K562 (cell line): Measurements from ENCODE around the gene APPBP2. TPM values are rescaled to one million over a fixed set of nuclear protein-coding genes. Genes with fewer than 3 reads are reported as not detected.

Source experiments
- ATAC-seq: fragments of 200-7000 bp; cut with Tn5 transposase; 3 replicates; pipeline ENCODE4 v1.9.1; 2020; ENCODE audit warnings: moderate library complexity
- BruUV-seq: library from RNA; stranded (reverse); fragments of 400-500 nt; replicated peaks from 2 replicates; lab custom pipeline; 2021; lab: Mats Ljungman, UMichigan
- CTCF ChIA-PET: fragments of 300-600 bp; formaldehyde crosslinking; extraction: SDS; loops from one replicate; lab custom pipeline; 2021; ENCODE audit warnings: low intra/inter-chr PET ratio; lab: Yijun Ruan, JAX
- POLR2A ChIA-PET: fragments of 300-600, 350-650 bp; sonication (Branson Sonifier 250); formaldehyde crosslinking; extraction: SDS; loops from one replicate; lab custom pipeline; 2021; ENCODE audit warnings: antibody characterized with exemption, inconsistent platforms; lab: Yijun Ruan, JAX
- DNase-seq, 4 experiments: peaks; one replicate each; pipeline versions ENCODE4 v3.0.0 to v3.0.0-alpha.2; 2011 to 2018; ENCODE audit warnings: low spot score in 3 of 4, mixed read lengths in 3 of 4; ENCODE audit errors: extremely low read depth in 1 of 4
- FAIRE-seq: peaks from 2 replicates; lab custom pipeline; 2011; peaks lifted over from hg19 to GRCh38; lab: Jason Lieb, UNC
- H2AFZ ChIP-seq: 2 replicates; pipeline ENCODE4 v1.6.0; 2011; ENCODE audit warnings: low read depth, low read length, control low read depth, inconsistent platforms
- H3K27ac ChIP-seq: fragments of 200-600 bp; 3 replicates; pipeline ENCODE4 v1.8.0; 2011; ENCODE audit warnings: low read depth, mild to moderate bottlenecking, control low read depth, inconsistent platforms, low read length, moderate library complexity, mixed read lengths; ENCODE audit errors: extremely low read depth
- H3K27me3 ChIP-seq, 2 experiments: fragments of 300-600 bp in 1 of 2; 2 replicates in 1 of 2; 3 replicates in 1 of 2; pipeline versions ENCODE4 v1.6.0 to v1.8.0; 2011; ENCODE audit warnings: inconsistent platforms in 2 of 2, low read length in 2 of 2, mild to moderate bottlenecking in 1 of 2, mixed read lengths in 1 of 2, moderate library complexity in 1 of 2; ENCODE audit not compliant: control insufficient read depth in 2 of 2, insufficient read depth in 2 of 2
- H3K36me3 ChIP-seq: fragments of 300-600 bp; 3 replicates; pipeline ENCODE4 v1.8.0; 2011; ENCODE audit warnings: mild to moderate bottlenecking, low read length, inconsistent platforms; ENCODE audit not compliant: control insufficient read depth, insufficient read depth
- H3K4me1 ChIP-seq, 2 experiments: fragments of 200-600 bp in 1 of 2; replicated peaks in 1 of 2; 2 replicates in 1 of 2; 3 replicates in 1 of 2; pipeline versions ENCODE4 v1.5.1 to v1.8.0; 2011; ENCODE audit warnings: inconsistent platforms in 2 of 2, low read length in 2 of 2, mild to moderate bottlenecking in 1 of 2, mixed read lengths in 1 of 2, moderate library complexity in 1 of 2; ENCODE audit not compliant: control insufficient read depth in 2 of 2, insufficient read depth in 2 of 2
- H3K4me2 ChIP-seq: 2 replicates; pipeline ENCODE4 v1.6.1; 2011; ENCODE audit warnings: low read length, control low read depth, inconsistent platforms, mixed read lengths; ENCODE audit not compliant: insufficient read depth
- H3K4me3 ChIP-seq: fragments of 200-600 bp; sonication (generic), shearing (Covaris generic); 2 replicates; pipeline ENCODE4 v1.5.1; 2016; ENCODE audit warnings: control low read depth, inconsistent platforms
- H3K79me2 ChIP-seq: fragments of 200-600 bp; 3 replicates; pipeline ENCODE4 v1.8.0; 2011; ENCODE audit warnings: low read length, inconsistent platforms; ENCODE audit not compliant: control insufficient read depth, insufficient read depth
- H3K9ac ChIP-seq, 2 experiments: 2 replicates each; pipeline versions ENCODE4 v1.6.0 to v1.6.1; 2011; ENCODE audit warnings: low read depth in 2 of 2, low read length in 2 of 2, control low read depth in 1 of 2, inconsistent platforms in 1 of 2, mild to moderate bottlenecking in 1 of 2, mixed read lengths in 1 of 2; ENCODE audit not compliant: insufficient read depth in 1 of 2
- H3K9me1 ChIP-seq: one replicate; pipeline ENCODE4 v1.6.0; 2011; ENCODE audit warnings: inconsistent platforms, mild to moderate bottlenecking, low read length, moderate library complexity; ENCODE audit not compliant: control insufficient read depth, insufficient read depth
- H3K9me3 ChIP-seq: replicated peaks from 2 replicates; pipeline ENCODE4 v1.5.1; 2011; ENCODE audit warnings: low read depth, low read length, inconsistent platforms; ENCODE audit not compliant: control insufficient read depth, insufficient read depth
- H4K20me1 ChIP-seq: replicated peaks from 2 replicates; pipeline ENCODE4 v1.6.1; 2011; ENCODE audit warnings: low read length, inconsistent platforms, mixed read lengths; ENCODE audit not compliant: control insufficient read depth, insufficient read depth
- DDX20 ChIP-seq: fragments of 450-650 bp; IDR thresholded peaks from 2 replicates; pipeline ENCODE4 v1.6.1; 2016; ENCODE audit warnings: missing genetic modification characterization, low read depth, mild to moderate bottlenecking, missing compliant biosample characterization, moderate library complexity
- HDGF ChIP-seq: fragments of 450-650 bp; IDR thresholded peaks from 2 replicates; pipeline ENCODE4 v1.6.1; 2016
- IRF2 ChIP-seq: sonication (generic); formaldehyde crosslinking; IDR thresholded peaks from 2 replicates; pipeline ENCODE4 v1.8.1; 2022; ENCODE audit warnings: mild to moderate bottlenecking, missing genetic modification reagents
- SMARCB1 ChIP-seq: IDR thresholded peaks from 2 replicates; pipeline ENCODE4 v1.6.1; 2011; ENCODE audit warnings: improper control_type of control experiment, low read depth; ENCODE audit not compliant: insufficient read length
- SRF ChIP-seq, 2 experiments: fragments of 250-450, 450-650 bp in 1 of 2; sonication (Bioruptor Pico) in 1 of 2; sonication (generic) in 1 of 2; formaldehyde crosslinking; IDR thresholded peaks; 2 replicates each; pipeline versions ENCODE4 v1.5.0 to v1.5.1; 2020 to 2022; ENCODE audit warnings: mild to moderate bottlenecking in 1 of 2, missing genetic modification reagents in 1 of 2
- TAF9B ChIP-seq: fragments of 450-650 bp; IDR thresholded peaks from 2 replicates; pipeline ENCODE4 v1.6.1; 2018; ENCODE audit warnings: mild to moderate bottlenecking; ENCODE audit not compliant: partially characterized antibody
- WHSC1 ChIP-seq: IDR thresholded peaks from one replicate; pipeline ENCODE4 v1.6.1; 2012; ENCODE audit warnings: low read length, control low read depth, inconsistent platforms
- ZNF77 ChIP-seq: fragments of 250-450 bp; sonication (Bioruptor Pico); IDR thresholded peaks from 2 replicates; pipeline ENCODE4 v1.5.0; 2020
- WGBS: fragments of 100-300 bp; shearing (Covaris generic); methylation state at CpG from one replicate; pipeline ENCODE4 v1.1.6; 2016; ENCODE audit warnings: low coverage, mixed read lengths; ENCODE audit not compliant: insufficient coverage; ENCODE audit errors: missing lambda C conversion rate; 5-methylcytosine and 5-hydroxymethylcytosine counted together
- in situ Hi-C: fragments of 300-500 bp; cut with MboI; formaldehyde crosslinking; loops from 4 replicates; pipeline ENCODE4 v1.15.0; 2018; ENCODE audit warnings: inconsistent platforms, mixed read lengths
- intact Hi-C: fragments of 100-400 bp; cut with micrococcal nuclease; formaldehyde crosslinking; loops from 2 replicates; pipeline ENCODE4 v1.14.2; 2022
- polyA plus RNA-seq, 8 experiments: library from polyadenylated mRNA; depleted of rRNA in 4 of 8; stranded (reverse) in 5 of 8; unstranded in 3 of 8; fragments of >200 nt; fragmentation: Nextera tagmentation in 2 of 8; fragmentation: Illumina TruSeq in 1 of 8; extraction: Ambion mirVana in 2 of 8; extraction: Trizol in 1 of 8; gene quantifications; 2 replicates each; pipeline versions ENCODE4 v1.2.1 to v1.2.3, GENCODE V29; 2011 to 2014; ENCODE audit warnings: inconsistent platforms in 1 of 8, missing spikeins in 1 of 8
- total RNA-seq, 7 experiments: library from RNA; depleted of rRNA in 6 of 7; stranded (reverse); fragments of >200 nt in 6 of 7; fragmentation: Illumina TruSeq in 2 of 7; extraction: Trizol in 2 of 7; gene quantifications; 2 replicates each; pipeline versions ENCODE4 v1.2.1 to v1.2.3, GENCODE V29; 2011 to 2021; ENCODE audit warnings: low replicate concordance in 1 of 7
- TF ChIP-seq, protein P1 (sequence below): sonication (generic); formaldehyde crosslinking; IDR thresholded peaks from 2 replicates; pipeline ENCODE4 v1.8.1; 2023; ENCODE audit warnings: mild to moderate bottlenecking, missing genetic modification reagents, moderate library complexity
- TF ChIP-seq, protein P2 (sequence below): fragments of 200-600 bp; sonication (generic); IDR thresholded peaks from one replicate; pipeline ENCODE4 v1.6.1; 2012; ENCODE audit warnings: mild to moderate bottlenecking, low read depth, low read length, inconsistent platforms

The APPBP2 gene
- total and polyA plus RNA-seq, 9 of the 15 experiments (the other 6 are each of a cell fraction or from before 2014, with no cell fraction given): 2.7 to 16.8 (median 6.9) TPM

DNA sequence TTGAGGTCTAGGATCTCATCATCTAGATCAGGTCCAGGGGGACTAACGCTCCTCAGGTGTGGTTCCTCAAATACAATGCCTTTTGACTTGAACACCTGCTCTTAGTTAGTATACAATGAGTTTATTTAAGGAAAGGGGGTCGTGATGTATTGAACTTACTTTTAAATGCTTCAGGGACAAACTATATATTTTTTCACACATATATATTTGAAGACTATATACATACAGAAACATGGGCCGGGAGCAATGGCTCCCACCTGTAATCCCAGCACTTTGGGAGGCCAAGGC is 122.6 kb downstream of the APPBP2 start:
- 52% methylated on average over 3 of the region's 3 CpGs for WGBS
- no peak for TF ChIP-seq ZNF77 (CRISPR knock-in tag)
- TF ChIP-seq DDX20 (tag): no peak
- no peak for TF ChIP-seq WHSC1
- no peak for TF ChIP-seq SRF (CRISPR knock-in tag; IDR thresholded peaks at IDR 0.05)
- no peak for TF ChIP-seq HDGF
- no peak for TF ChIP-seq TAF9B
- no peak for TF ChIP-seq IRF2 (CRISPR knock-in tag)
- TF ChIP-seq, protein P1, sequence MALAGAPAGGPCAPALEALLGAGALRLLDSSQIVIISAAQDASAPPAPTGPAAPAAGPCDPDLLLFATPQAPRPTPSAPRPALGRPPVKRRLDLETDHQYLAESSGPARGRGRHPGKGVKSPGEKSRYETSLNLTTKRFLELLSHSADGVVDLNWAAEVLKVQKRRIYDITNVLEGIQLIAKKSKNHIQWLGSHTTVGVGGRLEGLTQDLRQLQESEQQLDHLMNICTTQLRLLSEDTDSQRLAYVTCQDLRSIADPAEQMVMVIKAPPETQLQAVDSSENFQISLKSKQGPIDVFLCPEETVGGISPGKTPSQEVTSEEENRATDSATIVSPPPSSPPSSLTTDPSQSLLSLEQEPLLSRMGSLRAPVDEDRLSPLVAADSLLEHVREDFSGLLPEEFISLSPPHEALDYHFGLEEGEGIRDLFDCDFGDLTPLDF: no peak
- TF ChIP-seq, protein P2, sequence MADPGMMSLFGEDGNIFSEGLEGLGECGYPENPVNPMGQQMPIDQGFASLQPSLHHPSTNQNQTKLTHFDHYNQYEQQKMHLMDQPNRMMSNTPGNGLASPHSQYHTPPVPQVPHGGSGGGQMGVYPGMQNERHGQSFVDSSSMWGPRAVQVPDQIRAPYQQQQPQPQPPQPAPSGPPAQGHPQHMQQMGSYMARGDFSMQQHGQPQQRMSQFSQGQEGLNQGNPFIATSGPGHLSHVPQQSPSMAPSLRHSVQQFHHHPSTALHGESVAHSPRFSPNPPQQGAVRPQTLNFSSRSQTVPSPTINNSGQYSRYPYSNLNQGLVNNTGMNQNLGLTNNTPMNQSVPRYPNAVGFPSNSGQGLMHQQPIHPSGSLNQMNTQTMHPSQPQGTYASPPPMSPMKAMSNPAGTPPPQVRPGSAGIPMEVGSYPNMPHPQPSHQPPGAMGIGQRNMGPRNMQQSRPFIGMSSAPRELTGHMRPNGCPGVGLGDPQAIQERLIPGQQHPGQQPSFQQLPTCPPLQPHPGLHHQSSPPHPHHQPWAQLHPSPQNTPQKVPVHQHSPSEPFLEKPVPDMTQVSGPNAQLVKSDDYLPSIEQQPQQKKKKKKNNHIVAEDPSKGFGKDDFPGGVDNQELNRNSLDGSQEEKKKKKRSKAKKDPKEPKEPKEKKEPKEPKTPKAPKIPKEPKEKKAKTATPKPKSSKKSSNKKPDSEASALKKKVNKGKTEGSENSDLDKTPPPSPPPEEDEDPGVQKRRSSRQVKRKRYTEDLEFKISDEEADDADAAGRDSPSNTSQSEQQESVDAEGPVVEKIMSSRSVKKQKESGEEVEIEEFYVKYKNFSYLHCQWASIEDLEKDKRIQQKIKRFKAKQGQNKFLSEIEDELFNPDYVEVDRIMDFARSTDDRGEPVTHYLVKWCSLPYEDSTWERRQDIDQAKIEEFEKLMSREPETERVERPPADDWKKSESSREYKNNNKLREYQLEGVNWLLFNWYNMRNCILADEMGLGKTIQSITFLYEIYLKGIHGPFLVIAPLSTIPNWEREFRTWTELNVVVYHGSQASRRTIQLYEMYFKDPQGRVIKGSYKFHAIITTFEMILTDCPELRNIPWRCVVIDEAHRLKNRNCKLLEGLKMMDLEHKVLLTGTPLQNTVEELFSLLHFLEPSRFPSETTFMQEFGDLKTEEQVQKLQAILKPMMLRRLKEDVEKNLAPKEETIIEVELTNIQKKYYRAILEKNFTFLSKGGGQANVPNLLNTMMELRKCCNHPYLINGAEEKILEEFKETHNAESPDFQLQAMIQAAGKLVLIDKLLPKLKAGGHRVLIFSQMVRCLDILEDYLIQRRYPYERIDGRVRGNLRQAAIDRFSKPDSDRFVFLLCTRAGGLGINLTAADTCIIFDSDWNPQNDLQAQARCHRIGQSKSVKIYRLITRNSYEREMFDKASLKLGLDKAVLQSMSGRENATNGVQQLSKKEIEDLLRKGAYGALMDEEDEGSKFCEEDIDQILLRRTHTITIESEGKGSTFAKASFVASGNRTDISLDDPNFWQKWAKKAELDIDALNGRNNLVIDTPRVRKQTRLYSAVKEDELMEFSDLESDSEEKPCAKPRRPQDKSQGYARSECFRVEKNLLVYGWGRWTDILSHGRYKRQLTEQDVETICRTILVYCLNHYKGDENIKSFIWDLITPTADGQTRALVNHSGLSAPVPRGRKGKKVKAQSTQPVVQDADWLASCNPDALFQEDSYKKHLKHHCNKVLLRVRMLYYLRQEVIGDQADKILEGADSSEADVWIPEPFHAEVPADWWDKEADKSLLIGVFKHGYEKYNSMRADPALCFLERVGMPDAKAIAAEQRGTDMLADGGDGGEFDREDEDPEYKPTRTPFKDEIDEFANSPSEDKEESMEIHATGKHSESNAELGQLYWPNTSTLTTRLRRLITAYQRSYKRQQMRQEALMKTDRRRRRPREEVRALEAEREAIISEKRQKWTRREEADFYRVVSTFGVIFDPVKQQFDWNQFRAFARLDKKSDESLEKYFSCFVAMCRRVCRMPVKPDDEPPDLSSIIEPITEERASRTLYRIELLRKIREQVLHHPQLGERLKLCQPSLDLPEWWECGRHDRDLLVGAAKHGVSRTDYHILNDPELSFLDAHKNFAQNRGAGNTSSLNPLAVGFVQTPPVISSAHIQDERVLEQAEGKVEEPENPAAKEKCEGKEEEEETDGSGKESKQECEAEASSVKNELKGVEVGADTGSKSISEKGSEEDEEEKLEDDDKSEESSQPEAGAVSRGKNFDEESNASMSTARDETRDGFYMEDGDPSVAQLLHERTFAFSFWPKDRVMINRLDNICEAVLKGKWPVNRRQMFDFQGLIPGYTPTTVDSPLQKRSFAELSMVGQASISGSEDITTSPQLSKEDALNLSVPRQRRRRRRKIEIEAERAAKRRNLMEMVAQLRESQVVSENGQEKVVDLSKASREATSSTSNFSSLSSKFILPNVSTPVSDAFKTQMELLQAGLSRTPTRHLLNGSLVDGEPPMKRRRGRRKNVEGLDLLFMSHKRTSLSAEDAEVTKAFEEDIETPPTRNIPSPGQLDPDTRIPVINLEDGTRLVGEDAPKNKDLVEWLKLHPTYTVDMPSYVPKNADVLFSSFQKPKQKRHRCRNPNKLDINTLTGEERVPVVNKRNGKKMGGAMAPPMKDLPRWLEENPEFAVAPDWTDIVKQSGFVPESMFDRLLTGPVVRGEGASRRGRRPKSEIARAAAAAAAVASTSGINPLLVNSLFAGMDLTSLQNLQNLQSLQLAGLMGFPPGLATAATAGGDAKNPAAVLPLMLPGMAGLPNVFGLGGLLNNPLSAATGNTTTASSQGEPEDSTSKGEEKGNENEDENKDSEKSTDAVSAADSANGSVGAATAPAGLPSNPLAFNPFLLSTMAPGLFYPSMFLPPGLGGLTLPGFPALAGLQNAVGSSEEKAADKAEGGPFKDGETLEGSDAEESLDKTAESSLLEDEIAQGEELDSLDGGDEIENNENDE: no peak
- TF ChIP-seq SMARCB1: no peak
- in situ Hi-C loops (no loop called here), intact Hi-C loops (no loop called here)
- no peaks in the 10 kb centered on the region for H3K9me1 ChIP-seq
- no TSS peak for BruUV-seq
- peaks cover 3 to 6% of the 10 kb centered on the region in 2 experiments; a peak in 1 of 5 replicates for H3K4me1 ChIP-seq
- no peaks in the 10 kb centered on the region for H3K27me3 ChIP-seq
- POLR2A ChIA-PET: interaction anchor here (1.1 kb wide), 1 partner anchor 11 kb away, joined by 6 read pairs; the partner anchor contains the start of gene USP32
- FAIRE-seq: no peak
- no peak overlapping the region for H3K9ac ChIP-seq
- DNase-seq: no peak
- H3K79me2 ChIP-seq: no peaks in the 10 kb centered on the region
- H3K27ac ChIP-seq: no peak overlapping the region
- no peaks in the 10 kb centered on the region for H4K20me1 ChIP-seq
- H2AFZ ChIP-seq: no peak overlapping the region
- CTCF ChIA-PET: no interaction called here
- no peak overlapping the region for H3K4me2 ChIP-seq
- ATAC-seq: no peak
- no peaks in the 10 kb centered on the region; the same call in 1 of the 2 replicates for H3K9me3 ChIP-seq
- no peak overlapping the region for H3K4me3 ChIP-seq
- H3K36me3 ChIP-seq: no peaks in the 10 kb centered on the region
